H4 (cell line): ENCODE results near the gene MSLN. TPM values are rescaled to one million over a fixed set of nuclear protein-coding genes. Genes with fewer than 3 reads are reported as not detected.

Source experiments
- DNase-seq: peaks from one replicate; pipeline ENCODE4 v3.0.0-alpha.2; 2015; ENCODE audit warnings: low spot score
- total RNA-seq: library from RNA; depleted of rRNA; stranded (reverse); fragments of >200 nt; shearing (Covaris generic); gene quantifications from 2 replicates; pipeline ENCODE4 v1.2.3, GENCODE V29; 2014

The MSLN gene
- total RNA-seq, 1 experiment from 2014 or later, result not detected

GRCh38 chr16:754656-755055 is 5.9 kb upstream of the MSLN start:
- DNase-seq, result no peak

- no peak for DNase-seq
These were observed 4.1 kb upstream of the MSLN start for GRCh38 chr16:756428-756827.

- no peak for DNase-seq
These were observed 1.2 kb upstream of the MSLN start for GRCh38 chr16:759110-759910.

- DNase-seq, result no peak
These were observed 469 bp upstream of the MSLN start for GRCh38 chr16:760065-760464.

GRCh38 chr16:761625-762513 is 1.3 kb downstream of the MSLN start:
- no peak for DNase-seq

GRCh38 chr16:762595-763268 is 2.2 kb downstream of the MSLN start:
- no peak for DNase-seq

GRCh38 chr16:763369-764183 is 3.0 kb downstream of the MSLN start:
- DNase-seq, result no peak

GRCh38 chr16:764184-764750 is 3.7 kb downstream of the MSLN start:
- no peak for DNase-seq

GRCh38 chr16:764848-765487 is 4.4 kb downstream of the MSLN start:
- no peak for DNase-seq

GRCh38 chr16:765488-765865 is 4.9 kb downstream of the MSLN start:
- DNase-seq, result no peak

- DNase-seq, result no peak
These were observed 5.7 kb downstream of the MSLN start for GRCh38 chr16:766008-766819.

GRCh38 chr16:766820-767640 is 6.5 kb downstream of the MSLN start:
- DNase-seq, result no peak

GRCh38 chr16:767743-768235 is 7.3 kb downstream of the MSLN start:
- DNase-seq, result no peak

- no peak for DNase-seq
These were observed 7.9 kb downstream of the MSLN start for GRCh38 chr16:768428-768827.

- no peak for DNase-seq
These were observed 8.8 kb downstream of the MSLN start for GRCh38 chr16:769184-769784.

- DNase-seq, result no peak
These were observed 9.4 kb downstream of the MSLN start for GRCh38 chr16:769934-770333.

GRCh38 chr16:770411-770810 is 9.9 kb downstream of the MSLN start:
- DNase-seq, result no peak

GRCh38 chr16:772959-773358 is 12.4 kb downstream of the MSLN start:
- no peak for DNase-seq
